ENCODE measurements around the gene WDR27.
"Not testable (repeated sequence)": the region's sequence is repeated elsewhere in the genome, so short reads cannot be mapped to it uniquely, and the experiment has no call there.

WDR27 gene

DNA sequence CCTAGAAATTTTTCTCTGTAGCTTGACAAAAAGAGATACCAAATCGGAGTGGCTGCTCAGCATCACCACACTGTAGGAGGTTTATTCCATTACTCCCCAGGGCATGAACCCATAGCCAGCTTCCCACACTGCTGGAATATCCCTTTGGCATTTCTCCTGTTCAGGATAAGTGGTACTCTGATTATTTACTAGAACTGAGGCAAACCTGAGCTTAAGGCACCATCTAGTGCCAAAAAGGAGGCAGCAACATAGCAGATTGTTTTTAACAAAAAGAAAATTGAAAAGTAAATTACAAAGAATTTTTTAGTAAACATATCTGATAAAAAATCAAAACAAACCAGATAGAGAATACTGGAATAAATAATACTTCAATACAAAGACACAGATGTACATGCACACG is 181.7 kb downstream of the WDR27 start:
- DNase-seq (ENCODE audit: low spot score) = no peak

DNA sequence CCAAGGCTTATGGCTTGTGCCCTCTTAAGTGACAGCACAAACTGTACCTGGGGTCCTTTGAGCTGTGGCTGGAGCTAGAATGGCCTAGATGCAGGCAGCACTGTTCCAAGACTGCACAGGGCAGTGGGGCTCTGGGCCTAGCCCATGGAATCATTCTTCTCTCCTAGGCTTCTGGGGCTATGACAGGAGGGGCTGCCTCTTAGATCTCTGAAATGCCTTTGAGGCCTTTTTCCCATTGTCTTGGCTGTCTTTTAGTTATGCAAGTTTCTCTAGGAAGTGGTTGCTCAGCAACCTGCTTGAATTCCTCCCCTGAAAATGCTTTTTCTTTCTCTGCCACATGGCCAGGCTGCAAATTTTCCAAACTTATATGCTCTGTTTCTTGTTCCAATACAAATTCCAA is 183.4 kb downstream of the WDR27 start:
- DNase-seq (ENCODE audit: low spot score) = no peak

DNA sequence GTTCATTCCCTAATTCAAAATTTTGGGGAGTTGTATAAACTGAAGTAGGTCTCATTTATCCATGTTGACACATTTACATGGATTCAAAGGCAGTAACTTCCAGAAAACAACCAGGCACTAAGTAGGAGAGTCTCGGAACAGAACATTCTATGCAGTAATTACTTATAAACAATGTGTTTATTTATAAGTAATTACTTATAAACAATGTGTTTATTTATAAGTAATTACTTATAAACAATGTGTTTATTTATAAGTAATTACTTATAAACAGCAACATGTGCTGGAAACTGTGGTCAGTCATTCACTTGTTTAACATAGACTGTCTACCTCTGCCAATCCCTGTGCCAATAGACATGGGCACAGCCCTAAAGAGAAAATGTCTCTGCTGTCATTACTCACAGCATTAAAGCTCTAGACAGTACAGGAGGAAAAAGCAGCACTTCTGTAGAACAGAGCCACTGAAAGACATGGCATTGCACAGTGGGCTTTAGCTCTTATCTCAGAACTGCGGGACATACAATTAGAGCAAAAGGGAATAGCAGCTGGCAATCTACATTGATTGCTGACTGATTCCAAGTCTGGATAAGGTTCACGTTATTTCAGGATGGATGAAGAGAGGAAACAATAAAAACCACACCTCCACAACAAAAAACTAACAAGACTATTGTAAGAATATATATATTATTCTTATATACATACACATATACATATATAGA is 188.2 kb downstream of the WDR27 start:
- DNase-seq (ENCODE audit: low spot score) = no peak

DNA sequence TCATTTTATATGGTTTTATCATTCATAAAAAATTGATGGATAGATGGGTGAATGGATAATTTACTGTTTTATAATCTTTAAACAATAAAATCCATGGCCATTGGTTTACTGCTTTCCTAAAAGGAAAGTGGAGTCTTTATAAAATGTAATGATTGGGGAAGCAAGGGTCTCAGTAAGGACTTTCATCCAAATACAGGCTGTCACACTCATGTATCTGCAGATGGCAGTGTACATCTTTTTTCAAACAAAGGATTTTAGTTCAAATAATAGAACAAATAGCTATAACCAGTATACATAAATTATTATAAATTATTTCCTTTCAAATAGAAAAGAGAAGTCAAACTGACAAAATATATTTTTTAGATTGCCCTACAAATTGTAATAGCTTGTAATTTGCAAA is 190.0 kb downstream of the WDR27 start:
- not testable (repeated sequence) for DNase-seq (ENCODE audit: low spot score)

DNA sequence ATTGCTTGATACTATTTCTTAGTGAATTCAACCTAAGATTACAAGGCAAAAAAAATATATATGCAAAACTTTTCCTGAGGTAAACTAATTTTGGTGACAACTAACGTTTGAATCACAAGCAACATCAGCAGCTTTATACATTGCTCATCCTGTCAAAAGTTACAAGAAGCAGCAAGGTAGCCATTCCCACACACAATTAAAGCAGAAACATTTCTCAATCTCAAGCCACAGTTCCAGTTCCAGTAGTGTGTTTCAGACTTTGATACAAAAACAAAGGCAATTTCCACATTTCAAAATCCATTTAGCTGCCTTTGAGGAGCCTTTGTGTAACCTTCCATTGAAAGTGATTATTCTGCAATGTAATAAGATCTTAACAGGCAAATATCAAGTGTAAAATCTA is 191.0 kb downstream of the WDR27 start:
- no peak for DNase-seq (ENCODE audit: low spot score)

DNA sequence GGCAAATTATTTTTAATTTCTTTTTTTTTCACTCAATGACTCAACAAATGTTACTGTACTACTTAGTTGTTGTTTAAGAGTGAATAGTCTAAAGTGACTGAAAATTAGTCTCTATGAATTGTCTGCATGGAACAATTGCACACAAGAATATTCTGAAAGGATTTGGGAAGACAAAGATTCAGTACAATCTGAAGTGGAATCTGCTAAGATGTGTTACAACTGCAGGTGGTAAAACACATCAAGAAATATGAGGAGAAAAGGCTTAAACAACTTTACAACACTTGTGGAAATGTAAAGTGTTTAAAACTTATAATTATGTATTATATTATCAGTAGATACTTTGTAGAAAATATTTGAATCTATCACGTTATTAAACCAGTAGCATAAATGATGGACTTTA is 193.4 kb downstream of the WDR27 start:
- DNase-seq (ENCODE audit: low spot score) = no peak

DNA sequence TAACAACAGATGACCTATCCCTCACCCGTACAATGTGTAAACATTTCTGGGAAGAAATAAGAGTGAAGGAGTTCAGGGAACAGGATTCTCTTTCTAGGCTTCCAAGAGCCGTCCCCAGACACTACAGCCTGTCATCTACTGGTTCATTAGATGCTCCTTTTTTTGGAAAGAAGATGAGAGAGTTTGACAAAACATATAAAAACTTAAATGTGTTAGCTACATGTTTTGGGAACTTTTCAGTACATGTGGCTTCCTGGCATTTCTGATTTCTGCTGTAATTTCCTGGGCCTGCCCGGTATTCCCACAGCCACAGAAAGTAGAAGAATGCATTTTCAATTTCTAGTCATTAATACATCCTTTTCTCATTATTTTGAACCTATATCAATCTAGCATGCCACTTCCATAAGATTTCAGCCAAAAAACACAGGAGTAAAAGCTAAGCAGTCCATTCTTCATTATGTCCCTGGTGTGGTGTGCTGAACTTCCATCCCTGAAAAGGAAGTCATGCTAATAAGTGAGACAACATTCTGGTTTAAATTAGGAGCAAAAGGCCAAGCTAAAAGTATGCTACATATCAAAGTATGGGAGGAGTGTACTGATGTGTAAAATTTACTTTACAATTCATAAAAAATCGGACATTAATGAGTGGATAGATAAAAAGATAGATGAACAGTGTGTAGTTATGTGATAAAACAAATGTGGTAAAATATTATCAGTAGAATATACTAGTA is 198.2 kb downstream of the WDR27 start:
- DNase-seq (ENCODE audit: low spot score) = no peak

DNA sequence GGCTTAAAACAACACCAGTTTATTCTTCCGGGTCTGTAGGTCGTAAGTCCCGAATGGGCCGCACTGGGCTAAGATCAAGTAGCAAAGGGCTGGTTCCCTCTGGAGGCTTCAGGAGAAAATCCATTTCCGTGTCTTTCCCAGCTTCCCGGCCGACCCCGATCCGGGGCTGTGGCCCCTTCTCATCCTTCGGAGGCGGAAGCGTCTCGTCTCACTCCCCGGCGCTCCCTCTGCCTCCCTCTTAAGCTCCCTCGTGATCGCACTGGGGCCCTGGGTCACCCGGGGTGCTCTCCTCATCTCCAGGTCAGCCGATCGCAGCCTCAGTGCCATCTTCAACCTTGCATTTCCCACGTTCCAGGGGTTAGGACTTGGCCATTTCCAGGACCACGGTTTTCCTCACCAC is 199.4 kb downstream of the WDR27 start:
- DNase-seq (ENCODE audit: low spot score) = no peak

DNA sequence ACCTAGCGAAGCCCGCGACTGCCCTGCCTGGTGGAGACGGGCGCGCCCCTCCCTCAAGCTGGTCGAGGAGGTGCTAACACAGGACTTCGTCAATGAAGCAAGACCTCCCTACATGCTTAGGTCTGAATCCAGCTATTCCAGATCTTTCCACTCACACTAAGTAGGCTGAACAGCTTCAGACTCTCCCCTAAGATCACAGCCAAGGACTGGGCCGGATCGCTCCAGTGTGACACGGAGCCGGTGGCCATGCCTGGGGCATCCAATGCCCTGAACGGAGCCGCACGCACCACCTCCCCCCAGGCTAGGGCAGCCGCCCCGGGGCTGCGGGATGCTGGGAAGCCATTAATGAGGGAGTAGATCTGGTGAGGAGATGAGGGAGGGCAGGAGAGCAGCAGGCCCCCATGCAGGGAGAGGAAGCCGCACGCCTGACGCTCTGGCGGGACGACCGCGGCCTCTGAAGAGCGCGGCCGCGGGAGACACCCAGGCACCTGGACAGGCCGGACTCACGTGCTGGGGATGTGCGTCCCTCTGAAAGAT is 200.0 kb downstream of the WDR27 start:
- no peak for DNase-seq (ENCODE audit: low spot score)

DNA sequence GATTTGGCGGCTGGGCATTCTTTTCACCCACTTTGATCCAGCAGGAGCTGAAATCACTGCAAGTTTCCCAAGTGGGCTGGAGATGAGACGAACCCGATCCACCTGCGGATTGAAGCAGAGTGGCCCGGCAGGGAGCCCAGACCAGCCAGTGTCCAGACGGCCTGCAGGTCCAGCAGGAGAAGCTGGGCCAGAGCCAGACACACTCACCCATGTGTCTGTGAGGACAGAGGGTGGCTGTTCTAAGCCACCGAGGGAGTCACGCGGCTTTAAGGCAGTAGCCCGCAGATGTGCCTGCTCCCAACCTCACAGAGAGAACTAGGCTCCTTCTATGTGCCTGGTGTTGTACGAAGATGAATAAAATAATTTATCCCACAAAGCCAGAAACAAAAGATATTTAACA is 200.7 kb downstream of the WDR27 start:
- DNase-seq (ENCODE audit: low spot score) = no peak

DNA sequence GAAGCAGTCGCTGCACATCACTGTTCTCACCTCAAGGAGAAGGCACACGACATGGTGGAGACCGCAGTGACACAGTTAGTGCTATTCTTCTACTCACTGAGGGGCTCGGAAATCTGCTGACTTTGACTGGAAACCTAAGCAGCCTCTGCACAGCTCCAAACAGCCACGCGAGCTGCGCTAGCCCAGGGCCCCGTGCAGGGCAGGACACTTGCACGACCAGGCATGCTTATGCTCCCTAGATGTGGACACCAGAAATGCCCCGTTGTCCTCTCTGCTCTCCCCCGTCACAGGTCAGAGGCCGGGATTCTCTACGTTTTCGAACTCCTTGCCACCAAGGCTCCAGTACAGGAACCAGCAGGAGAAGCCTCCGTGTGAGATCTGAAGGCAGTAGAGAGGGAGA is 201.1 kb downstream of the WDR27 start:
- no peak for DNase-seq (ENCODE audit: low spot score)

DNA sequence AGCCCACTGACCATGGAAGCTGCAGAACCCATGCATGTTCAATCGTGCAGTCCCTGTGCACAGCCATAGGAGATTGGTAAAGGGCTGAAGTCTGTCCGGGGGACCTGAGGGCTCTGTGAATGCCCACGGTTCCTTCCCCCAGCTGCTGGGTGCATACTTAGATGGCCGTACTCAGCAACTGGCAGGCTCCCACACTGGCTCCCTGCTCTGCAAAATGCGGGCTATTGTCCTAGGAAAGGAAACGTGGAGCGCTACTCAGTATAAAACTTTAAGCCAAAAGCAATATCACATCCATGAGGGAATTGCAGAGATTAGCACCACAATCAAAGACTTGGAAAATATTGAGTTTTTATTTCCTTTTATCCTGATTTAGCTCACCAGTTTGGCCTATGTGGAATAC is 202.0 kb downstream of the WDR27 start:
- no peak for DNase-seq (ENCODE audit: low spot score)

DNA sequence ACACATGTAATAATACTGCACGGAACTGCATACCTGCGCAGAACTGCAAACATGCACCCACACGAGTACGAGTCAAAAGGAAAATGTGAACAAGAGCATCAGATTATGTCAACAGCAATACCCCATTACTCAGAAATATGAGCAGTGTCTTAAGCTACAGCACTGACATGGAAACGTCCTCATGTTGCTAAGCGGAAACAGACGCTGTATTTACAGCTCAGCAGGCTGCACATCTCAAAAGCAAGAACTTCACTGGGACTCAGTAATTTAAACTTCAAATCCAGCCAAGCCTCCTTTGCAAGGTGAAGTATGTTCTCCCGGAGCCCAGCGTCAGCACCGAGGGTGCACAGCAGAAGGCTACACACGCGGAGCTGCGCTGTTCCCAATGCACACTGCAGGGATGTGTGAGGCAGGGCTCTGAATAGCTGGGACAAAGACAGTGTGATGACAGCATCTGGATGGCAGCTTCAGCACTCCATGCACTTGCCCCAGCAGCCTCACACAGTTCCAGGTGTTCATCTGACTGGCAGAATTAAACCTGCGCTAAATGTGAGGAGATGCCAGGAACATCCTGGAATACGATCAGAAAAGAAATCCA is 202.8 kb downstream of the WDR27 start:
- no peak for DNase-seq (ENCODE audit: low spot score)

DNA sequence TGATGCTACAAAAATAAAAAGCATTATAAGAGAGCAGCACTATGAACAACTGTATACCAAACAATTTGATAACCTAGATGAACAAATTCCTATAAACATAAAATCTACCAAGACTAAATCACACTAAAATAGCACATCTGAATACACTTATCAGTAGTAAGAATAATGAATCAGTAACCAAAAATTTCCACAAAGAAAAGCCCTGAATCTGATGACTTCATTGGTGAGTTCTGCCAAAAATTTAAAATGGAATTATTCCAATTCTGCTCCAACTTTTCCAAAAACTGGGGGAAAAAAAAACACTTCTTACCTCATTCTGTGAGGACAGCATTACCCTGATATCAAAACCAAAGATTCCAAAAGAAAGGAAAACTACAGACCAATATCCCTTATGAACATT is 206.2 kb downstream of the WDR27 start:
- DNase-seq (ENCODE audit: low spot score) = no peak

DNA sequence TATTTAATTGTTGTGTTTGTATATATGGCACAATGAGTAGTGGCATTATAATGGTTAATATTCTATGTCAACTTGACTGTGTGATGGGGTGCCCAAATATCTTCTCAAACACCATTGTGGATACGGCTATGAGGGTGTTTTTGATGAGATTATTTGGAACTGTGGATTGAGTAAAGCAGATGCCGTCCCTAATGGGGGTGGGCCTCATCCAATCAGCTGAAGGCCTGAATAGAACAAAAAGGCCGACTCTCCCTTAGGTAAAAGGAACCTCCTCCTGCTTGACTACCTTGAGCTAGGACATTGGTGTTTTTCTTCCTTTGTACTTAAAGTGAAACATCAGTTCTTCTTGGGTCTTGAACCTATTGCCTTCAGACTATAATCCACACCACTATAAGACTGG is 207.8 kb downstream of the WDR27 start:
- DNase-seq (ENCODE audit: low spot score) = no peak

DNA sequence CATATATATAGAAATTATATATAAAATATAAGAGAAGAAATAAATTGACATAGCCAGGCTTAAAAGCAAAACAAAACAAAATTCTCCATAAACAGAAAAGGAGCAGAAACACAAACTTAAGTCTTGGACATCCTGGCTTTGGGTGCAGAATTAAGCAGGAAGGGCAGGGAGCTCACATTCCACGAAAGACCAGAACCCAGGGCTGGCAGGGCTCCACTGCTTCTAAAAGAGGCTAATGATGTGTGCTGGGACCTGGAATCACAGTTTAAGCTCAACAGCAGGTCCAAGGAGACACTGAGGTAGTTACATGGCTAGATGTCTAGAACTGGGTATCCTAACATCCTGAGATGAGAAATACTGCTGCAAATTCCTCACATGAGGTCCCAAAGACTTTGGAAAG is 210.3 kb downstream of the WDR27 start:
- no peak for DNase-seq (ENCODE audit: low spot score)

DNA sequence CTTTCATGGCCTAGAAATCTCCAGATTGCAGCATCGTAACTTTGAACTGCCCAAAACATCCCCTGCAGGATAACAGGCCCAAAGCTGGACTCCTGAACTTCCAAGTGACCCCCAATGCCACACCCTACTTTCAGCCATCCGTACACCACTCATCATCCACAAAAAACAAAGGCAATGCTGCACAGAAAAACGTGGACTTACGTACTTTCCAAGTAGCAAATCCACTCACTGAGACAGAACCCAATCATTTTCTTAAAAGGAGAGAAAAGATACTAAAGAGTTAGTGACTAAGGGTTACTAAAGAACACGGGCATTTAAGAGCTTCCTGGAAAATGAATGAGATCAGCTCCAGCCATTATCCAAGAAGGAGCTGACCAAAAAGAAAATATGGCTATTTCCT is 211.0 kb downstream of the WDR27 start:
- DNase-seq (ENCODE audit: low spot score) = no peak

DNA sequence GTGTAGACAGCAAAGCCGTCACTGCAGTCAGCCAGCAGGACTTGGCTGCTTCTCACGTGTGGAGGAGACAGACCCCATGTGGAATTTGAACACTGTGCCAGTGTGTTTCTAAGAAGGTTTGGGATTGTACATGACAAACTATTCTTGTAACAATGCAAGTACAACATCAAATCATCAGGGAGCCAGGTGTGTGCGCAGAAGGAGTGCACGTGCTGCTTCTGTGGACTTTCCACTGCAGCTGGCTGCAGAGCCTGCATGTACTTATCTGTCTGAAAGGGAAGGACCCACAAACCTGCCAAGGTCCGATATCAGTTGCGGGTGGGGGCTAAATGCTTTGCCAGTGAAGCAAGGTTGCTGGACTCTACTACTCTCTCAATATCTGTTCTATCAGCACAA is 211.6 kb downstream of the WDR27 start:
- no peak for DNase-seq (ENCODE audit: low spot score)

DNA sequence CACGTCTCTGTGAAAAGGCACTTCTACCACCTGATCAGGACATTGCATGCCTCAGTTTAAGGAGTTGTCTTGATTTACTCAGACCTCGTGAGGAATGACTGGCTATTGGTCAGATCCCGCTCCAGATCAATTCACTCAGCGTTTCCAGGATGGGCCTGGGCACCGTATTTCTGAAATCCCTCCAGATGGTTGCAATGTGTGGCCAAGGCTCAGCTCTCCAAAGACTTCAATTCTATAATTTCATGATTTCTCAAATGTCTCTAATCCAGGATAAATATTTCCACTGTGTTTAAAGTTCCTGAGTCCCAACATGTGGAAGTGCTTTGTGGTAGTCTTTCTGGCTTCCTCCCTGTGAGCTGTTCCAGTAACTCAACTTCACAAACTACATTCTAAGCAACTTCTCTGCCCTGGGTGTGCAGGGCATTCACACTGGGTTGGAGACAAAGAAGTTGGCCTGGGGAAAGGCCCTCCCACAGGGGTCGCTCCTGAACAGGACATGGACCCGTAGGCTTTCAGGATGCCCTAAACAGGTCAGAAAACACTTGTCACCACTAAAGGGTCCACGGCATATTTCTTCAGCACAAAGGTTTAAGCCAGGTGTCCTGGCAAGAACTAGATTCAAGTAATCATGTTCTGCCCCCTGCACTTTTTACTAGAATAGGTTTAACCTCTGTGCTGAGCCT is 212.1 kb downstream of the WDR27 start:
- DNase-seq (ENCODE audit: low spot score) = no peak

DNA sequence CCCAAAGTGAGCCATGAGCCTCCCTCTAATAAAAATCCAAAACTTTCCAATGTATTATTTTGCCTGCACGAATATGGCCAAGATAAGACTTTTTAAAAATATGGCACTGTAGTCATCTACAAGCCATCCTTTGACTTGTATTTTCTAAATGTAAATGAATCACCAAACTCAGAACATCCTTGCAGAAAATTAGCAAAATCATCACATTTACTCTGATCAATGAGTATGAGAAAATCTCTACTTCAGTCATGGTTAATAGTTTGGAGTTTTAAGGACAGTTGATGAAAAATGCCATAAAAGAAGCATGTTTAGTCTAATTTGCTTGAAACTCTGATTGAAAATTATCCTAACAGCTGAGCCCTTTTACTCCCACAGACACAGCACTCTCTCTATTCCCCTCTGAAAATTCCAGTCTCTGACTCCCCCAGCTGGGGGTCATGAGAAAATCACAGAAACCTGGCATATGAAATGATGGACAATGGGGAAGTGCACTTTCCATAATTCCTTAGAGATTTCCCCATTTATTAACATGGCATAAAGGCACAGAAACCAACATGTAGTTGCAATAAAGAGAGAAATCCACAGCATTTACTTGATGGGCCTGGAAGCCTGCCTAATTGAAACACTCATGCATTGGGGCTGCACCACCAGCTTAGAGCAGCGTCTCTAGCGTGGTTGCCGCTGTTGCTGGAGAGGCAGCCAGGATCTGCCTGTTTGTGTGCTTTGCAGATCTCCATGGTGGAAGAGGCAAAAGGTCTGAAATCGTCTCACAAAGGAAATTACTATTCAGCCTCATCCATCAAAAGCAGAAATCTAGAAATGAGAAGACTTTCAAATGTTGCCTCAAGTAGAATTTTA is 214.0 kb downstream of the WDR27 start:
- DNase-seq (ENCODE audit: low spot score) = no peak

DNA sequence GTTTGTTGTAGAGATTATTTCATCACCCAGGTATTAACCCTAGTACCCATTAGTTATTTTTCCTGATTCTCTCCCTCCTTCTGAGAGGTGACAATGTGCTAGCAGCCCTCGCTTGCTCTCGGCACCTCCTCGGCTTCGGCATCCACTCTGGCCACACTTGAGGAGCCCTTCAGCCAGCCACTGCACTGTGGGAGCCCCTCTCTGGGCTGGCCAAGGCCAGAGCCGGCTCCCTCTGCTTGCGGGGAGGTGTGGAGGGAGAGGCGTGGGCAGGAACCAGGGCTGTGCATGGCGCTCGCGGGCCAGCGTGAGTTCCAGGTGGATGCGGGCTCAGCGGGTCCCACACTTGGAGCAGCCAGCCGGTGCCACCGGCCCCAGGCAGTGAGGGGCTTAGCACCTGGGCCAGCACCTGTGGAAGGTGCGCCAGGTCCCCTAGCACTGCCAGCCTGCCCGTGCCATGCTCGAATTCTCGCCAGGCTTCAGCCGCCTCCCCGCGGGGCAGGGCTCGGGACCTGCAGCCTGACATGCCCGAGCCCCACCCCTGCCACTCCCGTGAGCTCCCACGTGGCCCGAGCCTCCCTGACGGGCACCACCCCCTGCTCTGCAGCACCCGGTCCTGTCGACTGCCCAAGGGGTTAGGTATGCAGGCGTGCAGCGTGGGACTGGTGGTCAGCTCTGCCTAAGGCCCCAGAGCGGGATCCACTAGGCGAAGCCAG is 221.9 kb downstream of the WDR27 start:
- DNase-seq (ENCODE audit: low spot score) = no peak

All from LoVo (cell line).